Cardiac fibroblast (primary cell): Measurements from ENCODE around the gene ADAMTSL3.

ENCODE experiments used
- DNase-seq, 2 donors: peaks; one replicate each; pipeline versions ENCODE4 v3.0.0 to v3.0.0-alpha.2; 2010; ENCODE audit warnings: low read depth in 2 of 2
- H3K4me3 ChIP-seq, 2 donors: replicated peaks in 1 of 2; 1 replicate in 1 of 2; 2 replicates in 1 of 2; pipeline ENCODE4 v1.5.1; 2011; ENCODE audit warnings: low read depth in 2 of 2, low read length in 2 of 2, mild to moderate bottlenecking in 2 of 2, moderate library complexity in 1 of 2
- TF ChIP-seq, protein P1 (sequence below): IDR thresholded peaks from one replicate; pipeline ENCODE4 v1.5.1; 2011; ENCODE audit warnings: low read depth, mild to moderate bottlenecking, low read length, inconsistent platforms

Gene ADAMTSL3

DNA sequence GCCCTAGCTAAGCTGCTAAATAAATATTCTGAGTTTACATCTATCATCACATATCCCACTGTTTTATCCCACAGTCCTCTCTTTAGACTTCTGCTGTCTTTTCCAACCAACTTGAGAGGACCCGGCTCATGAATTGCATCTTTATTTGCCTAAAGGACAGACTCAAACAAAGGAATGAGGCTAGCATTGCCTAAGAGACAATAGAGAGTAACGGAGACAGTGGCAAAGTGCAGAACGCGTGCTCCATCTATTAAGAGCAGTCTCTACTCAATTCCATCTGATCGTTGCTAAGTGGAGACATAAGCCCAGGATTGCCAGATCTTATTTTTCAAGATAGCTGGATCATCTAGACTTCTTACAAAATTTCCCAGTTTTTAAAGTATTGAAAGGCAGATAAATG, 2.3 kb downstream of the ADAMTSL3 start:
- DNase-seq, result no peak
- H3K4me3 ChIP-seq, result no peak overlapping the region
- TF ChIP-seq, protein P1, sequence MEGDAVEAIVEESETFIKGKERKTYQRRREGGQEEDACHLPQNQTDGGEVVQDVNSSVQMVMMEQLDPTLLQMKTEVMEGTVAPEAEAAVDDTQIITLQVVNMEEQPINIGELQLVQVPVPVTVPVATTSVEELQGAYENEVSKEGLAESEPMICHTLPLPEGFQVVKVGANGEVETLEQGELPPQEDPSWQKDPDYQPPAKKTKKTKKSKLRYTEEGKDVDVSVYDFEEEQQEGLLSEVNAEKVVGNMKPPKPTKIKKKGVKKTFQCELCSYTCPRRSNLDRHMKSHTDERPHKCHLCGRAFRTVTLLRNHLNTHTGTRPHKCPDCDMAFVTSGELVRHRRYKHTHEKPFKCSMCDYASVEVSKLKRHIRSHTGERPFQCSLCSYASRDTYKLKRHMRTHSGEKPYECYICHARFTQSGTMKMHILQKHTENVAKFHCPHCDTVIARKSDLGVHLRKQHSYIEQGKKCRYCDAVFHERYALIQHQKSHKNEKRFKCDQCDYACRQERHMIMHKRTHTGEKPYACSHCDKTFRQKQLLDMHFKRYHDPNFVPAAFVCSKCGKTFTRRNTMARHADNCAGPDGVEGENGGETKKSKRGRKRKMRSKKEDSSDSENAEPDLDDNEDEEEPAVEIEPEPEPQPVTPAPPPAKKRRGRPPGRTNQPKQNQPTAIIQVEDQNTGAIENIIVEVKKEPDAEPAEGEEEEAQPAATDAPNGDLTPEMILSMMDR, result no peak

DNA sequence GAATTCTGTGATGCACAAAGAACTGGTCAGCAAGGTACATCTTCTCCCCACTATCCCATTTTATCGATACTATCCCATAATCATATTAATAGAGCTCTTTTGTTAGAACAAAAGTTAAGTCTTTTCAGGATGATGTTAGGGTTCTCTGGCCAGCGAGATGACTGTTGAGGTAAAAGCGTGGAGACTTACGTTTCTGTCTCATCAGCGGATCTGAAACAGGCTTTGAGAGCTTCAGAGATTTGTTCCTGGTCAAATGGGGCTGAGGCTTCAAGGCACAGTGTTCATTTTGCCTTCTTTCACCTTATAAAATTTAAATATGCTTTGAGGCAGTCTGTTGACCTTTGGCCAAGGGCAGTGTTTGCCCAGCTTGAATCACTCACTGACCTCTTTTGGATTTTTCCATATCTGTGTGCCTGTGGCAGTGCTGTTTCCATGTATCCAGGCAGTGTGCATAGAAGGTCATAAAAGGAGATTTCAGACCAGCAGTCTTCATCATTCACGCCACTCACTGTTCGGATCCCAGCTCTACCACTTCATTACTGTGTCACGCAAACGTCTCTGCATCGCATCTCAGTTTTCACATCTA, 3.1 kb downstream of the ADAMTSL3 start:
- DNase-seq, result no peak
- TF ChIP-seq, protein P1, result no peak
- H3K4me3 ChIP-seq, result no peak overlapping the region

DNA sequence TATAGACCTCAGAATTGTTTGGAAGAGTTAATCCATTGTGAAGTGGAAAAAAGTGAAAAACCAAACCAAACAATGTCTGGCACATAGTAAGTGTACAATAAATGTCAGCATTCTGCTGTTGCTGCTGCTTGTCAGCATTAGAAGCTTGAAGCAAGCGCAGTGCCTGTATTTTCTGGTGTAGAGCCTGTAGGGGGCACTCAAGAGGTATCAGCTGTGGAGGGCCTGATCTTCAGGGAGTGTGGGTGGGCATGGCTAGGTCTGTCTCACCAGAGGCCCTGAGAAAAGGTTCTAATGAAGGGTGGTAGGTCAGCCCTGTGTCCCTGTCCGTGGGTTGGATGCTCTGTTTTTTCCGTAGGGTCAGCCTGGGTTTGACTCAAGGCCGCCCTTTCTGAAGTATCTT, 3.6 kb downstream of the ADAMTSL3 start:
- H3K4me3 ChIP-seq, result no peak overlapping the region
- TF ChIP-seq, protein P1, result peak; percentile 25
- no peak for DNase-seq

DNA sequence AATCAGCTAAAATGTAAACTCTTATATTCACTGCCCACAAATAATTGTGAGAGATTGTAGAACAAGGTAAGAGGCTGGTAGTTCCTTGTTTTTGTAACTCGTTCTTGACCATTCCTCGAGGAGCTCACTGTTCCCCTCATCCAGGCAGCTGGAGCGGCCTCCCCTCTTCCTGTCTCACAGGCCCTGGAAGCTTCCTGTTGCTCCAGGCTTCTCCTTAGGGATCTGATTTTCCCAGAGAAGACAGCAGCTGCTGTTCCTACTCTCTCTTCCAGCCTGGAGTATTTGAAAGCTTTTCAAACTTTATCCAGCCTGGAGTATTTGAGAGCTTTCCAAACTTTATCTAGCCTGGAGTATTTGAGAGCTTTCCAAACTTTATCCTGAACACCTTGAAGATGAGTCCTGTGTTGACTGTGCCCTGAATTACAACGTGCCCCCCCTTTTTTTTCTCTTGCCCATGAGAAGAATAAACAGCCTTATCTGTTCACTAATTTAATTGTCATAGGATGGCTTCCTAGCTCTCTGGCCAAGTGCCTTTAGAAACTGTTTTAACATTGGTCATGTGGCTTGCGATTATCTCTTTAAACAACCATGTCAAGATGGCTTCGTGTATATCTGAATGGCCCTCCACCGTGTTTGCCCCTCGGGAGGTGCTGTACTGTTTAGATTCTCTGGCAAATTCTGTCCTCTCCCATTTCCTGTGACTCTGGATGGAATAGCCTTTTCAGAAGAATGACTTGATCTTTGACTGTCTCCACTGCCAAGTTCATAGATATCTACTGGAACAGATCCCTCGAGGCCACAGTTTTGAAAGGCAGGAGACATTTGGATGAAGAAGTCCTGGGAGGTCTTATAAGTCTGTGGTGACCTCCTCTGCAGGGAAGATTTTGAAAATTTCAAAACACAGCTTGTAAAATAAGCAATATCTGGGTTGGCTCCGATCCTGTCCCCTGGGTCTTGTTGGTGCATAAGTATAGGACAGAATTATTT, 4.8 kb downstream of the ADAMTSL3 start:
- no peak overlapping the region for H3K4me3 ChIP-seq
- DNase-seq, result no peak
- TF ChIP-seq, protein P1, result no peak

DNA sequence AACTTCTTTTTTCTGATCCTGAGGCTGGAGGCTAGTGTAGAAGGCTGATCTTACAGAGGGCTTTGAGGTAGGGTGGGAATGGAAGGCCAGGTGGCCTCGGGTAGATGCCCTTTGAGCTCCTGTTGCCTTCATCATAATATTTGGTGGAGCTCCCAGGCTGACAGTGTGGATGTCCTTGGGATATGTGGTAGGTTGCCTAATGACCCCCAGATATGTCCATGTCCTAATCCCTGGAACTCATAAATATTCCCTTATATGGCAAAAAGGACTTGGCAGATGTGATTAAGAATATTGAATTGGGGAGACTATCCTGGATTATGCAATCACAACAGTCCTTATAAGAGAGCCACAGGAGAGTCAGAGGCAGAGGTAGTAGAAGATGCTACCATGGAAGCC, 5.5 kb downstream of the ADAMTSL3 start:
- no peak for DNase-seq
- TF ChIP-seq, protein P1, result no peak
- no peak overlapping the region for H3K4me3 ChIP-seq

DNA sequence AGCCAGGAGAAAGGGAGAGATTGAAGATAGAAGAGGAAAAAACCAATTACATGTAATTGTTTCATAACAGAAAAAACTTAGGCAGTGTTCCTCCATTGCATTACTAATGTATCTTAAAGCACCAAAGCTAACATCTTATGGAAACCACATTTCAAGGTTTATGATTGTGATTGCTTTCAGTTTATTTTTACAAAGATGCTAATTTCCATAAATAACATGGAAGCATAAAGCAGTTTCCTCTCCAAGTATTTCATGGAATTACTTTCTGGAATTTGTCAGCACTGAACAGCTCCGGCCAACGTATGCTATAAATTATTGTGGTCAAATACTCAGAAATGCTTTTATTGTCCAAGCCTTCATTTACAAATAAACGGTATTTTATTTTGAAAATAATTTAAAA, 11.6 kb downstream of the ADAMTSL3 start:
- TF ChIP-seq, protein P1, result no peak
- no peak for DNase-seq
- no peak overlapping the region for H3K4me3 ChIP-seq
